Esophagus squamous epithelium (tissue), 4 donors: ENCODE measurements around the gene SPON2.

Experiments
- POLR2A ChIP-seq, 4 donors: fragments of 450-650 bp; IDR thresholded peaks; one replicate each; pipeline ENCODE4 v1.6.1; 2017; ENCODE audit warnings: antibody characterized with exemption in 4 of 4, mild to moderate bottlenecking in 4 of 4, moderate library complexity in 3 of 4
- TF ChIP-seq, protein P1 (sequence below), 6 experiments: fragments of 450-650 bp in 4 of 6; fragments of 200-600 bp in 2 of 6; sonication (generic) in 2 of 6; IDR thresholded peaks; one replicate each; pipeline ENCODE4 v1.5.1; 2016 to 2019; ENCODE audit warnings: antibody characterized with exemption in 6 of 6, mild to moderate bottlenecking in 4 of 6, moderate library complexity in 4 of 6

GRCh38 chr4:1139860-1140259 is 32.5 kb downstream of the SPON2 start:
- TF ChIP-seq, protein P1, sequence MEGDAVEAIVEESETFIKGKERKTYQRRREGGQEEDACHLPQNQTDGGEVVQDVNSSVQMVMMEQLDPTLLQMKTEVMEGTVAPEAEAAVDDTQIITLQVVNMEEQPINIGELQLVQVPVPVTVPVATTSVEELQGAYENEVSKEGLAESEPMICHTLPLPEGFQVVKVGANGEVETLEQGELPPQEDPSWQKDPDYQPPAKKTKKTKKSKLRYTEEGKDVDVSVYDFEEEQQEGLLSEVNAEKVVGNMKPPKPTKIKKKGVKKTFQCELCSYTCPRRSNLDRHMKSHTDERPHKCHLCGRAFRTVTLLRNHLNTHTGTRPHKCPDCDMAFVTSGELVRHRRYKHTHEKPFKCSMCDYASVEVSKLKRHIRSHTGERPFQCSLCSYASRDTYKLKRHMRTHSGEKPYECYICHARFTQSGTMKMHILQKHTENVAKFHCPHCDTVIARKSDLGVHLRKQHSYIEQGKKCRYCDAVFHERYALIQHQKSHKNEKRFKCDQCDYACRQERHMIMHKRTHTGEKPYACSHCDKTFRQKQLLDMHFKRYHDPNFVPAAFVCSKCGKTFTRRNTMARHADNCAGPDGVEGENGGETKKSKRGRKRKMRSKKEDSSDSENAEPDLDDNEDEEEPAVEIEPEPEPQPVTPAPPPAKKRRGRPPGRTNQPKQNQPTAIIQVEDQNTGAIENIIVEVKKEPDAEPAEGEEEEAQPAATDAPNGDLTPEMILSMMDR (IDR thresholded peaks at IDR 0.05), result no peak
- no peak for TF ChIP-seq POLR2A (IDR thresholded peaks at IDR 0.05)
